ENCODE results near the gene ELP2. TPM values are rescaled to one million over a fixed set of nuclear protein-coding genes. Genes with fewer than 3 reads are reported as not detected.
A peak's percentile ranks its signal among the peaks of the same experiment; 100 is the strongest.

The ELP2 gene
- total RNA-seq, 1 experiment from 2014 or later, result 137 TPM

DNA sequence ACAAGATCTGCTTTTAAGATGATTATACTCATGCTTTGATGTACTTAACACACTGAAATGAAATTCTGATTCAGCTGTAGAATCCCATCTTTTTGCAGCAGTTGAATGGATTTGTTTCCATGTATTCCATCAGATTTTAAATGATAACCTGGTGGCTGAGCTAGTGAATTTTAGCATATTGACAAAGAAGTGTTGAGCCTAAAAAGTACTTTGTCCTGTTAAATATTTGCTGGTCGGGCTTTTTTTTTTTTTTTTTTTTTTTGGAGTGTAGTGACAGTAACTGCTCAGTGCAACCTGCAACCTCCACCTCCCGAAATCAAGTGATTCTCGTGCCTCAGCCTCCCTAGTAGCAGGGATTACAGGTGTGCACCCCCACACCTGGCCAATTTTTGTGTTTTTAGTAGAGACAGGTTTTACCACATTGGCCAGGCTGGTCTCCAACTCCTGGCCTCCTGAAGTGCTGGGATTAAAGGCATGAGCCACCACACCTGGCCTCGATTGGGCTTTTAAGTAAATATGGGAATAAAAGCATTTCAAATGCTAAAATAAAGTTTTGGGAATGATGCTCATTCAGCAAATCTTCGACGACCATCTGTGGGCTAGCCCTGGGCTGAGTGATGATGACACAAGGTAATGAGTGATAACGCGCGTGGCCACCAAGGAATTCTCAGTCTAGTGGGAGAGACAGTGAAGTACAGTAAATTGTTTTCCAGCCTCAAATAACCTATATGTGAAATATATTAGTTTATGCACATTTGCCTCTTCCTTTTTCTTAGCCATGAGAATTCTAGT lies 2.2 kb downstream of the ELP2 start:
- Histone ChIP-seq H4K5ac (ENCODE audit: insufficient read length, low read depth, low read length) (no peak overlapping the region), H3K18ac (ENCODE audit: insufficient read length, low read depth, low read length) (no peak overlapping the region), H3K27ac (ENCODE audit: insufficient read length, low read depth, low read length) (no peak overlapping the region), H2AFZ (ENCODE audit: low read length) (no peak overlapping the region), H4K20me1 (ENCODE audit: control insufficient read depth, insufficient read depth, insufficient read length) (no peaks in the 10 kb centered on the region), H3K9ac (ENCODE audit: extremely low read depth, insufficient read length, low read length) (no peak overlapping the region), H3K23me2 (ENCODE audit: insufficient read length, low read depth, low read length, poor library complexity, severe bottlenecking) (peaks cover 9% of the 10 kb centered on the region), H3K4ac (ENCODE audit: low read depth, low read length) (no peak overlapping the region), H3K79me2 (ENCODE audit: insufficient read depth, low read length) (peaks cover 32% of the 10 kb centered on the region), H3K14ac (ENCODE audit: insufficient read depth, low read length) (no peak overlapping the region), H3K4me2 (ENCODE audit: insufficient read depth, insufficient read length, low read length) (peak overlapping the region; percentile 62), H4K91ac (ENCODE audit: insufficient read length, low read depth, low read length) (no peak overlapping the region), H3K9me3 (ENCODE audit: control insufficient read depth, low read depth, low read length) (no peaks in the 10 kb centered on the region), H3K79me1 (ENCODE audit: insufficient read depth, low read depth, low read length, poor library complexity, severe bottlenecking) (peaks cover 5% of the 10 kb centered on the region), H2BK20ac (ENCODE audit: low read depth, low read length, poor library complexity, severe bottlenecking) (no peak overlapping the region), H2AK5ac (ENCODE audit: insufficient read length, low read length) (no peak overlapping the region), H3K27me3 (ENCODE audit: insufficient read depth, low read length) (no peaks in the 10 kb centered on the region), H2BK120ac (ENCODE audit: low read depth, low read length, poor library complexity, severe bottlenecking) (no peak overlapping the region), H3T11ph (ENCODE audit: low read length) (no peak overlapping the region), H4K8ac (replicated peaks; ENCODE audit: insufficient read length, low read depth, low read length) (no peak overlapping the region), H3K56ac (ENCODE audit: insufficient read length, low read depth, low read length) (no peak overlapping the region), H3K4me1 (ENCODE audit: insufficient read depth, low read length) (peaks cover 5% of the 10 kb centered on the region; the same call in 1 of the 2 replicates), H2BK5ac (ENCODE audit: insufficient read length, low read length) (no peak overlapping the region), H2BK15ac (ENCODE audit: low read depth, low read length) (no peak overlapping the region), H2BK12ac (ENCODE audit: insufficient read length, low read depth, low read length) (no peak overlapping the region), H3K23ac (ENCODE audit: insufficient read length, low read depth, low read length) (no peak overlapping the region)
- no peak for DNase-seq
- no CpG with 5 or more reads among the region's 9 CpGs for WGBS (ENCODE audit: extremely low coverage, insufficient read length, low lambda C conversion rate)
- Mint-ChIP-seq H3K9me3 (no peaks in the 10 kb centered on the region; a peak in 1 of 5 replicates), H3K4me1 (peaks cover 29 to 34% of the 10 kb centered on the region in 2 experiments), H3K4me3 (peak overlapping the region; percentile 95 to 96), H3K36me3 (ENCODE audit: insufficient read depth in 1 of 3, low read depth in 3 of 3) (peaks cover 18 to 26% (median 24%) of the 10 kb centered on the region in 3 experiments; a peak in 6 of 7 replicates), H3K27me3 (ENCODE audit: low read depth) (no peaks in the 10 kb centered on the region; the same call in 1 of the 2 replicates), H3K27ac (0 out of 7 replicates have a peak overlapping the region, but pooled peaks of 1 of the 3 experiments have one; percentile 28)
- TF ChIP-seq, protein P1, sequence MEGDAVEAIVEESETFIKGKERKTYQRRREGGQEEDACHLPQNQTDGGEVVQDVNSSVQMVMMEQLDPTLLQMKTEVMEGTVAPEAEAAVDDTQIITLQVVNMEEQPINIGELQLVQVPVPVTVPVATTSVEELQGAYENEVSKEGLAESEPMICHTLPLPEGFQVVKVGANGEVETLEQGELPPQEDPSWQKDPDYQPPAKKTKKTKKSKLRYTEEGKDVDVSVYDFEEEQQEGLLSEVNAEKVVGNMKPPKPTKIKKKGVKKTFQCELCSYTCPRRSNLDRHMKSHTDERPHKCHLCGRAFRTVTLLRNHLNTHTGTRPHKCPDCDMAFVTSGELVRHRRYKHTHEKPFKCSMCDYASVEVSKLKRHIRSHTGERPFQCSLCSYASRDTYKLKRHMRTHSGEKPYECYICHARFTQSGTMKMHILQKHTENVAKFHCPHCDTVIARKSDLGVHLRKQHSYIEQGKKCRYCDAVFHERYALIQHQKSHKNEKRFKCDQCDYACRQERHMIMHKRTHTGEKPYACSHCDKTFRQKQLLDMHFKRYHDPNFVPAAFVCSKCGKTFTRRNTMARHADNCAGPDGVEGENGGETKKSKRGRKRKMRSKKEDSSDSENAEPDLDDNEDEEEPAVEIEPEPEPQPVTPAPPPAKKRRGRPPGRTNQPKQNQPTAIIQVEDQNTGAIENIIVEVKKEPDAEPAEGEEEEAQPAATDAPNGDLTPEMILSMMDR (conservative IDR thresholded peaks at IDR 0.05), result no peak
